NCI-H526 treated with DMSO at 0.1 percent for 48 hours (cell line): ENCODE measurements around the gene LILRB3.
"Not testable (repeated sequence)": the region's sequence is repeated elsewhere in the genome, so short reads cannot be mapped to it uniquely, and the experiment has no call there.

ENCODE experiments used
- DNase-seq: peaks from one replicate; lab custom pipeline; 2025; lab: John Stamatoyannopoulos, UW

LILRB3 gene

GRCh38 chr19:54222474-54223276, at the start of gene LILRB3:
LILRB3 (minus strand) TSS chr19:54223007; CDS start chr19:54222976, 31 bp downstream.
- DNase-seq = not testable (repeated sequence)

GRCh38 chr19:54272181-54272580, 49.4 kb upstream of the LILRB3 start:
- DNase-seq = not testable (repeated sequence)

- not testable (repeated sequence) for DNase-seq
Observed at GRCh38 chr19:54271587-54271986, 48.8 kb upstream of the LILRB3 start.

- no peak for DNase-seq
Observed at GRCh38 chr19:54271106-54271505, 48.3 kb upstream of the LILRB3 start.

- no peak for DNase-seq
Observed at GRCh38 chr19:54268936-54269335, 46.1 kb upstream of the LILRB3 start.

GRCh38 chr19:54266133-54266532, 43.3 kb upstream of the LILRB3 start:
- DNase-seq = peak; percentile 56

GRCh38 chr19:54262470-54262869, 39.7 kb upstream of the LILRB3 start:
- no peak for DNase-seq

GRCh38 chr19:54262066-54262465, 39.3 kb upstream of the LILRB3 start:
- no peak for DNase-seq

GRCh38 chr19:54257116-54257480, 34.3 kb upstream of the LILRB3 start, which contains the start of gene LILRB5:
LILRB5 (minus strand) TSS chr19:54257273; CDS start chr19:54257193, 80 bp downstream.
- no peak for DNase-seq

GRCh38 chr19:54256250-54257115, 33.7 kb upstream of the LILRB3 start:
- no peak for DNase-seq

- DNase-seq = no peak
Observed at GRCh38 chr19:54255105-54255775, 32.4 kb upstream of the LILRB3 start.

- DNase-seq = no peak
Observed at GRCh38 chr19:54254195-54254906, 31.5 kb upstream of the LILRB3 start.

GRCh38 chr19:54253331-54254194, 30.8 kb upstream of the LILRB3 start:
- no peak for DNase-seq

GRCh38 chr19:54252845-54253244, 30.0 kb upstream of the LILRB3 start:
- no peak for DNase-seq

GRCh38 chr19:54252243-54252642, 29.4 kb upstream of the LILRB3 start:
- DNase-seq = no peak

GRCh38 chr19:54248016-54248601, 25.3 kb upstream of the LILRB3 start:
- no peak for DNase-seq

- no peak for DNase-seq
Observed at GRCh38 chr19:54247106-54247930, 24.5 kb upstream of the LILRB3 start.

GRCh38 chr19:54245936-54246335, 23.1 kb upstream of the LILRB3 start:
- no peak for DNase-seq

GRCh38 chr19:54243809-54244208, 21.0 kb upstream of the LILRB3 start:
- DNase-seq = not testable (repeated sequence)
